HepG2 (cell line): Measurements from ENCODE around the gene VDAC2. TPM values are rescaled to one million over a fixed set of nuclear protein-coding genes. Genes with fewer than 3 reads are reported as not detected.
A peak's percentile ranks its signal among the peaks of the same experiment; 100 is the strongest.

Experiments
- AGO1 ChIP-seq: fragments of 200-400 bp; formaldehyde crosslinking; IDR thresholded peaks from 2 replicates; pipeline ENCODE4 v1.6.1; 2017; ENCODE audit warnings: mild to moderate bottlenecking, low read depth, low read length, moderate library complexity; ENCODE audit not compliant: poor library complexity, severe bottlenecking
- ASH2L ChIP-seq: fragments of 300-600, 200-600 bp; sonication (generic); IDR thresholded peaks from 2 replicates; pipeline ENCODE4 v1.7.0; 2017; ENCODE audit warnings: low read depth, mild to moderate bottlenecking, moderate library complexity, mixed read lengths, low read length; ENCODE audit not compliant: insufficient read length
- ATRX ChIP-seq: sonication (generic); formaldehyde crosslinking; IDR thresholded peaks from 2 replicates; pipeline ENCODE4 v1.4.0; 2020; ENCODE audit warnings: missing genetic modification reagents, borderline replicate concordance
- BRF2 ChIP-seq: sonication (generic); formaldehyde crosslinking; IDR thresholded peaks from 2 replicates; pipeline ENCODE4 v1.8.1; 2022; ENCODE audit warnings: mild to moderate bottlenecking, missing genetic modification reagents
- CBX5 ChIP-seq: sonication (generic); formaldehyde crosslinking; IDR thresholded peaks from 2 replicates; pipeline ENCODE4 v1.4.0; 2020; ENCODE audit warnings: missing genetic modification reagents, borderline replicate concordance
- EZH2 ChIP-seq: conservative IDR thresholded peaks from 2 replicates; pipeline ENCODE4 v1.6.1; 2012; ENCODE audit warnings: mild to moderate bottlenecking, low read depth, low read length, moderate library complexity
- GZF1 ChIP-seq: sonication (generic); formaldehyde crosslinking; IDR thresholded peaks from 2 replicates; pipeline ENCODE4 v1.5.1; 2020; ENCODE audit warnings: mild to moderate bottlenecking, missing genetic modification reagents
- HNF4A ChIP-seq: sonication (generic); formaldehyde crosslinking; IDR thresholded peaks from 2 replicates; pipeline ENCODE4 v1.4.0; 2020; ENCODE audit warnings: missing genetic modification reagents
- HOXA3 ChIP-seq: sonication (generic); formaldehyde crosslinking; IDR thresholded peaks from 2 replicates; pipeline ENCODE4 v1.5.0; 2020; ENCODE audit warnings: missing genetic modification reagents
- MIXL1 ChIP-seq: IDR thresholded peaks from 2 replicates; pipeline ENCODE4 v1.6.1; 2016
- NFE2L2 ChIP-seq: fragments of 150-350 bp; IDR thresholded peaks from 2 replicates; pipeline ENCODE4 v1.6.1; 2014; ENCODE audit warnings: low read length
- RBM39 ChIP-seq: fragments of 200-400 bp; formaldehyde crosslinking; IDR thresholded peaks from one replicate; pipeline ENCODE4 v1.6.1; 2018; ENCODE audit warnings: antibody characterized with exemption, mild to moderate bottlenecking, low read depth, low read length; ENCODE audit not compliant: poor library complexity, severe bottlenecking
- RFX3 ChIP-seq: IDR thresholded peaks from 2 replicates; pipeline ENCODE4 v1.6.1; 2016; ENCODE audit warnings: missing biosample characterization, missing genetic modification reagents
- ZBTB42 ChIP-seq: sonication (generic); formaldehyde crosslinking; IDR thresholded peaks from 2 replicates; pipeline ENCODE4 v1.5.0; 2020; ENCODE audit warnings: mild to moderate bottlenecking, missing genetic modification reagents
- ZFP1 ChIP-seq: IDR thresholded peaks from 2 replicates; pipeline ENCODE4 v1.6.1; 2016
- ZFP36 ChIP-seq: fragments of 150-350 bp; IDR thresholded peaks from 2 replicates; pipeline ENCODE4 v1.6.1; 2018; ENCODE audit warnings: borderline replicate concordance, low read length, low read depth; ENCODE audit not compliant: partially characterized antibody
- ZNF510 ChIP-seq: sonication (generic); formaldehyde crosslinking; IDR thresholded peaks from 2 replicates; pipeline ENCODE4 v1.4.0; 2020; ENCODE audit warnings: low read depth, mild to moderate bottlenecking, missing genetic modification reagents
- ZNF619 ChIP-seq: sonication (generic); formaldehyde crosslinking; IDR thresholded peaks from 2 replicates; pipeline ENCODE4 v1.4.0; 2020; ENCODE audit warnings: mild to moderate bottlenecking, missing genetic modification reagents
- ZNF644 ChIP-seq: IDR thresholded peaks from 2 replicates; pipeline ENCODE4 v1.6.1; 2016; ENCODE audit warnings: low read depth
- ZNF672 ChIP-seq: sonication (generic); formaldehyde crosslinking; IDR thresholded peaks from 2 replicates; pipeline ENCODE4 v1.8.1; 2022; ENCODE audit warnings: missing genetic modification reagents
- ZNF720 ChIP-seq: sonication (generic); formaldehyde crosslinking; IDR thresholded peaks from 2 replicates; pipeline ENCODE4 v1.4.0; 2020; ENCODE audit warnings: missing genetic modification reagents
- polyA plus RNA-seq, 8 experiments: library from polyadenylated mRNA; depleted of rRNA in 3 of 8; stranded (reverse) in 7 of 8; unstranded in 1 of 8; fragments of >200 nt; fragmentation: Illumina TruSeq in 4 of 8; extraction: Trizol in 4 of 8; gene quantifications; 2 replicates each; pipeline versions ENCODE4 v1.2.1 to v1.2.3, GENCODE V29; 2011 to 2016; ENCODE audit warnings: low read depth in 4 of 8, missing spikeins in 1 of 8, mixed read lengths in 1 of 8; ENCODE audit not compliant: insufficient read depth in 1 of 8
- total RNA-seq, 5 experiments: library from RNA; depleted of rRNA; stranded (reverse); fragments of >200 nt; fragmentation: Illumina TruSeq; extraction: Trizol; gene quantifications; 2 replicates each; pipeline ENCODE4 v1.2.3, GENCODE V29; 2016; ENCODE audit warnings: low read depth in 1 of 5
- TF ChIP-seq, protein P1 (sequence below): sonication (generic); formaldehyde crosslinking; IDR thresholded peaks from 2 replicates; pipeline ENCODE4 v1.4.0; 2020; ENCODE audit warnings: missing genetic modification reagents; ENCODE audit errors: not compliant biosample characterization
- TF ChIP-seq, protein P2 (sequence below): sonication (generic); formaldehyde crosslinking; IDR thresholded peaks from 2 replicates; pipeline ENCODE4 v1.4.0; 2020; ENCODE audit warnings: missing genetic modification reagents
- TF ChIP-seq, protein P3 (sequence below): sonication (generic); formaldehyde crosslinking; IDR thresholded peaks from 2 replicates; pipeline ENCODE4 v1.4.0; 2020; ENCODE audit warnings: mild to moderate bottlenecking, low read depth, missing genetic modification reagents

Gene VDAC2
- total and polyA plus RNA-seq, 2 of the 13 experiments (the other 11 are each of a cell fraction or from before 2014, with no cell fraction given), result 67.9 to 222 TPM

DNA sequence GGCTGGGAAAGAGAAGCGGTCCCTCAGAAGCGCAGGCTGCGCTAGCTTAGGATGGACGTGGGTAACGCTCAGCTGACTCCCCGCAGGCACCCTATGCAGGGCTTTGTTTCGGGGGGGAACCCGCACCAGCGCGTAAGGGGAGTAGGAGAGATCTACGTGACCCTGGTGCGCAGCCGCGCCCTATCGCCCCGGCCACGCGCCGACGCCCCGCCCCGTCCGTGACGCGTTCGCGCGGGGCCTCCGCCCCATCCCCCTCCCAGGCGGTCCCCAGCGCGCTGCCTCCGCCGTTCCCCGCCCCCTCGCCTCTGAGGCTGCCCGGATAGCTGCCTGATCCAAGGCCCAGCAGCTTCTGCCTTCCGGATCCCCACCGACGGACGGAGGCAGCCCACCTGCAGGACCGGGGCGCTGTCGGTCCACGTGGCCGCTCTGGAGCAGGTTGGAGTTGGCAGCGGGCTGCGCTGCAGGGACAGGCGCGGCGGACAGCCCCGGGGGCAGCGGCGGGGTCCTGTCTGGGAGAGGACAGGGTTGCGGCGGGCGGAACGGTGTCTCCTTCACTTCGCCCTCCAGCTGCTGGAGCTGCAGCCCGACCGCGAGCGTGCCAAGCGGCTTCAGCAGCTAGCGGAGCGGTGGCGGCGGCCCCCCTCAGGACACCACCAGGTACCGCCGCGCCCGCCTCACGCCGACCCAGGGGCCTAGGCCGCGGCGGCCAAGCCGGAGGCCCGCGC is at the start of gene VDAC2 (continued):
- TF ChIP-seq ZFP36 (no peak), NFE2L2 (no peak), ATRX (CRISPR knock-in tag) (no peak), BRF2 (CRISPR knock-in tag) (peak; percentile 72; the same call in 1 of the 2 replicates), RBM39 (no peak), GZF1 (0 out of 2 replicates have a peak, but pooled peaks have one; percentile 63), ASH2L (peak; percentile 98), EZH2 (no peak), ZNF619 (CRISPR knock-in tag) (peak; percentile 50; the same call in 1 of the 2 replicates), MIXL1 (CRISPR knock-in tag) (no peak; the same call in 1 of the 2 replicates), RFX3 (CRISPR knock-in tag) (no peak), CBX5 (CRISPR knock-in tag) (no peak), ZNF672 (no peak), ZBTB42 (peak; percentile 53; the same call in 1 of the 2 replicates), AGO1 (no peak), HNF4A (no peak), ZNF510 (peak; percentile 95; the same call in 1 of the 2 replicates), ZFP1 (CRISPR knock-in tag) (no peak), ZNF644 (CRISPR knock-in tag) (no peak), ZNF720 (CRISPR knock-in tag) (no peak), HOXA3 (CRISPR knock-in tag) (peak; percentile 66)
- TF ChIP-seq, protein P1, sequence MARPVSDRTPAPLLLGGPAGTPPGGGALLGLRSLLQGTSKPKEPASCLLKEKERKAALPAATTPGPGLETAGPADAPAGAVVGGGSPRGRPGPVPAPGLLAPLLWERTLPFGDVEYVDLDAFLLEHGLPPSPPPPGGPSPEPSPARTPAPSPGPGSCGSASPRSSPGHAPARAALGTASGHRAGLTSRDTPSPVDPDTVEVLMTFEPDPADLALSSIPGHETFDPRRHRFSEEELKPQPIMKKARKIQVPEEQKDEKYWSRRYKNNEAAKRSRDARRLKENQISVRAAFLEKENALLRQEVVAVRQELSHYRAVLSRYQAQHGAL (CRISPR knock-in tag), result peak; percentile 26
- TF ChIP-seq, protein P2, sequence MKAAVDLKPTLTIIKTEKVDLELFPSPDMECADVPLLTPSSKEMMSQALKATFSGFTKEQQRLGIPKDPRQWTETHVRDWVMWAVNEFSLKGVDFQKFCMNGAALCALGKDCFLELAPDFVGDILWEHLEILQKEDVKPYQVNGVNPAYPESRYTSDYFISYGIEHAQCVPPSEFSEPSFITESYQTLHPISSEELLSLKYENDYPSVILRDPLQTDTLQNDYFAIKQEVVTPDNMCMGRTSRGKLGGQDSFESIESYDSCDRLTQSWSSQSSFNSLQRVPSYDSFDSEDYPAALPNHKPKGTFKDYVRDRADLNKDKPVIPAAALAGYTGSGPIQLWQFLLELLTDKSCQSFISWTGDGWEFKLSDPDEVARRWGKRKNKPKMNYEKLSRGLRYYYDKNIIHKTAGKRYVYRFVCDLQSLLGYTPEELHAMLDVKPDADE (CRISPR knock-in tag), result 0 out of 2 replicates have a peak, but pooled peaks have one; percentile 71
- TF ChIP-seq, protein P3, sequence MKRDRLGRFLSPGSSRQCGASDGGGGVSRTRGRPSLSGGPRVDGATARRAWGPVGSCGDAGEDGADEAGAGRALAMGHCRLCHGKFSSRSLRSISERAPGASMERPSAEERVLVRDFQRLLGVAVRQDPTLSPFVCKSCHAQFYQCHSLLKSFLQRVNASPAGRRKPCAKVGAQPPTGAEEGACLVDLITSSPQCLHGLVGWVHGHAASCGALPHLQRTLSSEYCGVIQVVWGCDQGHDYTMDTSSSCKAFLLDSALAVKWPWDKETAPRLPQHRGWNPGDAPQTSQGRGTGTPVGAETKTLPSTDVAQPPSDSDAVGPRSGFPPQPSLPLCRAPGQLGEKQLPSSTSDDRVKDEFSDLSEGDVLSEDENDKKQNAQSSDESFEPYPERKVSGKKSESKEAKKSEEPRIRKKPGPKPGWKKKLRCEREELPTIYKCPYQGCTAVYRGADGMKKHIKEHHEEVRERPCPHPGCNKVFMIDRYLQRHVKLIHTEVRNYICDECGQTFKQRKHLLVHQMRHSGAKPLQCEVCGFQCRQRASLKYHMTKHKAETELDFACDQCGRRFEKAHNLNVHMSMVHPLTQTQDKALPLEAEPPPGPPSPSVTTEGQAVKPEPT (CRISPR knock-in tag), result peak; percentile 94; the same call in 1 of the 2 replicates
